Transverse colon (tissue), 4 donors: Measurements from ENCODE around the gene ATG7.

Experiments used
- EP300 ChIP-seq: sonication (generic); formaldehyde crosslinking; IDR thresholded peaks from one replicate; pipeline ENCODE4 v1.6.1; 2017; ENCODE audit warnings: antibody characterized with exemption, low read depth
- POLR2A ChIP-seq: fragments of 450-650 bp; IDR thresholded peaks from one replicate; pipeline ENCODE4 v1.6.1; 2016; ENCODE audit warnings: antibody characterized with exemption, mild to moderate bottlenecking, moderate library complexity
- POLR2AphosphoS5 ChIP-seq, 3 donors: sonication (generic); formaldehyde crosslinking; IDR thresholded peaks; one replicate each; pipeline ENCODE4 v1.6.1; 2016; ENCODE audit warnings: antibody characterized with exemption in 3 of 3
- TF ChIP-seq, protein P1 (sequence below), 5 experiments: fragments of 200-600 bp in 3 of 5; fragments of 450-650 bp in 2 of 5; sonication (generic) in 3 of 5; IDR thresholded peaks; 1 replicate in 2 of 5; 2 replicates in 3 of 5; pipeline ENCODE4 v1.5.1; 2016 to 2017; ENCODE audit warnings: antibody characterized with exemption in 5 of 5, inconsistent platforms in 3 of 5, mild to moderate bottlenecking in 2 of 5, moderate library complexity in 1 of 5

DNA sequence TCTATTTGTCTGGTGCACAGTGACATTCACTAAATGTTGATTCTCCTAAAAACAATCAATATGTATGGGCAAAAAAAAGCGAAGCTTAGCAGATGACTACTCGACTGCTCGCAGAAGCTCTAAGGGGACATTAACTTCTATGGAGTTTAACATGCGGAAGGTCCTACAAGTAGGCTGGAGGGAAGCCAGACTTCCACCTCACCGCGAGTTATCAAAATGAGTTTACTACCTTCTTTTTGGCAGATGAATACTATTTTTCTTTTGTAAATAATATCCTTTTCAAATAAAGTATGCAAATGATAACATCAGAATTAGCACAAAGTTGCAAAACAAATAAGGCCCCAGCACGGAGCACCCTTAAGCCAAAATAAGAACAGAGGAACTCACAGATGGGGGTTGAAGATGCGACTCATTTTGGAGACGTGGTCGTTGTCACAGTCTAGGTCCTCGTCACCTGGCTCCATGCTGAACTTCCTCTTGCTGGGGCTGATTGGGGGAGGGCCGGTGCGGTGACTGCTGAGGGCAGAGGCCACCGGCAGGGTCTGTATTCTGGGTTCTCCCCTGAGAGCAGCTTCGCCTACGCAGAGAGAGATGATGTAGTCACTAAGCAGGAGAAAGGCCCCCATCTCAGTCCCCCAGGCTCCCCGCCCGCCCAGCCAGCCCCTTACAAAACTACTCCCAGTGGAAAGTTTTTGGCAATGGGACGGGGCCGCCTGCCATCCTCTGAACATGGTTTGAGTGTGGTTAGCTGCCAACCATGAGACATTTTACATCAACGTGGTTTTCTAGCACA, 329.4 kb downstream of the ATG7 start:
- TF ChIP-seq, protein P1, sequence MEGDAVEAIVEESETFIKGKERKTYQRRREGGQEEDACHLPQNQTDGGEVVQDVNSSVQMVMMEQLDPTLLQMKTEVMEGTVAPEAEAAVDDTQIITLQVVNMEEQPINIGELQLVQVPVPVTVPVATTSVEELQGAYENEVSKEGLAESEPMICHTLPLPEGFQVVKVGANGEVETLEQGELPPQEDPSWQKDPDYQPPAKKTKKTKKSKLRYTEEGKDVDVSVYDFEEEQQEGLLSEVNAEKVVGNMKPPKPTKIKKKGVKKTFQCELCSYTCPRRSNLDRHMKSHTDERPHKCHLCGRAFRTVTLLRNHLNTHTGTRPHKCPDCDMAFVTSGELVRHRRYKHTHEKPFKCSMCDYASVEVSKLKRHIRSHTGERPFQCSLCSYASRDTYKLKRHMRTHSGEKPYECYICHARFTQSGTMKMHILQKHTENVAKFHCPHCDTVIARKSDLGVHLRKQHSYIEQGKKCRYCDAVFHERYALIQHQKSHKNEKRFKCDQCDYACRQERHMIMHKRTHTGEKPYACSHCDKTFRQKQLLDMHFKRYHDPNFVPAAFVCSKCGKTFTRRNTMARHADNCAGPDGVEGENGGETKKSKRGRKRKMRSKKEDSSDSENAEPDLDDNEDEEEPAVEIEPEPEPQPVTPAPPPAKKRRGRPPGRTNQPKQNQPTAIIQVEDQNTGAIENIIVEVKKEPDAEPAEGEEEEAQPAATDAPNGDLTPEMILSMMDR (IDR thresholded peaks at IDR 0.05), result no peak
- TF ChIP-seq EP300, result no peak
- no peak for TF ChIP-seq POLR2AphosphoS5 (IDR thresholded peaks at IDR 0.05)
- no peak for TF ChIP-seq POLR2A
